Measurements from ENCODE around the gene PPP6R3. TPM values are rescaled to one million over a fixed set of nuclear protein-coding genes. Genes with fewer than 3 reads are reported as not detected.

Gene PPP6R3
- total and polyA plus RNA-seq, 2 donors, result 46.8 to 288 TPM

DNA sequence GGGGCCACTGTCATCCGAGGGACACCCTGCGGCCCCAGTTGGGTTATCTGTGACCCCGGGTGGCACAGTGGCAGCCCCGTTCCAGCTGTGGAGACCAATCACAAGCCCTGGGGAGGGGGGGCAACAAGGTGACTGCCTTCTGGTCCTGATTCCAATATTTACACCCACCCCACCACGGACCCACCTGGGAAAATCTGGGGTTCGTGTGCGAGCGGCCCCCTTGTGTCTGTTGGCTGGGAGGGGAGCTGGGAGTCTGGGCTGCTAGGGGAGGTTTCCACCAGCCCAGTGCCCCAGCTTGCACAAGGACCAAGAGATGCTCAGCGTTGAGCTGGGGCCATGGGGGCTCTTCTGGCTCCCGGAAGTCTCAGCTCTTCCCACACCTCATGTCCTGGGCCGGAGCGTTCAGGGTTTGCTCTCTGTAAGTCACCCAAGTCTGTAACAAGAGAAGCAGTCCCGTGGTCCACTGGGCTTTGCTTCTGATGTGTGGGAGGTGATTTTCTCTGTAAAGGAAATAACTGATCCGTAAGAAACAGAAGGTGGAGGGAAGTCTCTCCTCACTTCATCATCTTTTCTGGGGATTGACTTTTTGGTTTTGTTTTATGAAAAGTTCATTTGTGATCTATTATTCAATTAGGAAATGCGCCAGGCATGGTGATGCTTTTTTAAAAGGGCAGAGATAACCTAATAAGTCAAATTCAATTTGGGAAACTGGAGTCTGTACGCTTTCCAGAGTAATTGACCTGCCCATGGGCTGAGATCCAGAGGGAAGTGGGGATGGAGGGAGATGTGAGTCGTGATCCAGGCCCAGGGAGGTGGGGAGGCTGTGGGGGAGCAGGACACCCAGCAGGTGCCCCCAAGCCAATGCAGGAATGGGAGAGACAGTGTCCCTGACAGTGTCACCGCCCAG is 201.4 kb downstream of the PPP6R3 start:
- Histone ChIP-seq H3K36me3 (ENCODE audit: insufficient read depth) (no peaks in the 10 kb centered on the region), H3K4me3 (ENCODE audit: low read depth, low read length) (no peak overlapping the region), H3K27ac (ENCODE audit: low read depth) (no peak overlapping the region), H3K4me1 (ENCODE audit: insufficient read depth) (no peaks in the 10 kb centered on the region)
- no peak for DNase-seq (ENCODE audit: extremely low spot score)
- 76% methylated on average over 18 of the region's 18 CpGs for WGBS

DNA sequence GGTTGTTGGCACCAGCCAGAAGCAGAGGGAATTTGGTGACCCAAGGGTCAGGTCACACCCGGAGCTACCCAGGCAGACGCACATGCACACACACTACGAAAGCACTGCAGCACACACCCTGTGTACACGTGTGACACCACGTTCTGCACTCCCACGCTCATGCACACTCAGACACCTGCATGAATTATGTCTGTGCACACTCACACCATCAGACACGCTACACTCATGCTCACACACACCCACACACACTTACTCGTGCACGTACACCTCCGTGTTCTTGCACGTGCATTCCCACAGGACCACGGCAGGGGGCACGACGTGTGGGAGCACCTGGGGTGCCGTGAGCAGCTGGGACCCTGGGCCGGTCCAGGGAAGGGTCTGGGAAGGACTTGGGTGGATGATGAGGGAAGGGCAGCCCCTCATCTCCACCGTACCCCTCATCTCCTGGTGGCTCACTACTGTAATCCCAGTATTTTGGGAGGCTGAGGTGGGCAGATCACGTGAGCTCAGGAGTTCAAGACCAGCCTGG is 203.0 kb downstream of the PPP6R3 start:
- WGBS, result 91% methylated on average over 18 of the region's 18 CpGs
- Histone ChIP-seq H3K4me3 (ENCODE audit: low read depth, low read length) (no peak overlapping the region), H3K4me1 (ENCODE audit: insufficient read depth) (no peaks in the 10 kb centered on the region), H3K36me3 (ENCODE audit: insufficient read depth) (no peaks in the 10 kb centered on the region), H3K27ac (ENCODE audit: low read depth) (no peak overlapping the region)
- no peak for DNase-seq (ENCODE audit: extremely low spot score)

GRCh38 chr11:68664141-68664540 is 203.6 kb downstream of the PPP6R3 start:
- no peak overlapping the region for H3K27ac ChIP-seq (ENCODE audit: low read depth)
- no peaks in the 10 kb centered on the region for H3K4me1 ChIP-seq (ENCODE audit: insufficient read depth)
- DNase-seq (ENCODE audit: extremely low spot score), result no peak
- H3K4me3 ChIP-seq (ENCODE audit: low read depth, low read length), result no peak overlapping the region
- no peaks in the 10 kb centered on the region for H3K36me3 ChIP-seq (ENCODE audit: insufficient read depth)
- WGBS, result 88% methylated on average over 9 of the region's 9 CpGs

GRCh38 chr11:68664906-68665305 is 204.4 kb downstream of the PPP6R3 start:
- Histone ChIP-seq H3K4me3 (ENCODE audit: low read depth, low read length) (no peak overlapping the region), H3K4me1 (ENCODE audit: insufficient read depth) (no peaks in the 10 kb centered on the region), H3K27ac (ENCODE audit: low read depth) (no peak overlapping the region), H3K36me3 (ENCODE audit: insufficient read depth) (no peaks in the 10 kb centered on the region)
- DNase-seq (ENCODE audit: extremely low spot score), result no peak
- WGBS, result 95% methylated on average over 7 of the region's 7 CpGs

Small RNAs within 50 kb of the gene (small RNA-seq; reads per million reads assigned to genes)
- not detected for gene NDUFA3P2

Other genes starting within 250 kb of the PPP6R3 start
- 78.5 TPM for gene KMT5B, start 247.5 kb upstream of the PPP6R3 start, total RNA-seq
- 24.5 TPM for gene KMT5B, start 247.5 kb upstream of the PPP6R3 start, polyA plus RNA-seq
- 21.7 TPM for gene C11orf24, start 188.8 kb upstream of the PPP6R3 start, total RNA-seq
- gene C11orf24, start 188.8 kb upstream of the PPP6R3 start, polyA plus RNA-seq, result 29.0 TPM
- gene LRP5, start 148.2 kb upstream of the PPP6R3 start, total RNA-seq, result 30.8 TPM
- gene LRP5, start 148.2 kb upstream of the PPP6R3 start, polyA plus RNA-seq, result 54.8 TPM
- gene GAL, start 223.8 kb downstream of the PPP6R3 start, total RNA-seq, result 1.0 TPM
- gene GAL, start 223.8 kb downstream of the PPP6R3 start, polyA plus RNA-seq, result 8.7 TPM

All from urinary bladder (tissue), 4 donors.